ENCODE results near the gene RTL1. TPM values are rescaled to one million over a fixed set of nuclear protein-coding genes. Genes with fewer than 3 reads are reported as not detected.

RTL1 gene
- total RNA-seq, 1 experiment from 2014 or later: not detected

- H3K27ac Mint-ChIP-seq: no peak overlapping the region
- no peak overlapping the region for H3K27ac ChIP-seq (ENCODE audit: insufficient read length, low read depth, low read length)
- H3K23me2 ChIP-seq (ENCODE audit: insufficient read length, low read depth, low read length, poor library complexity, severe bottlenecking): no peaks in the 10 kb centered on the region
- no peaks in the 10 kb centered on the region for H3K79me2 ChIP-seq (ENCODE audit: insufficient read depth, low read length)
- H3K9ac ChIP-seq (ENCODE audit: extremely low read depth, insufficient read length, low read length): no peak overlapping the region
- no peak overlapping the region for H3K14ac ChIP-seq (ENCODE audit: insufficient read depth, low read length)
- no peak overlapping the region for H4K5ac ChIP-seq (ENCODE audit: insufficient read length, low read depth, low read length)
- H3K4me2 ChIP-seq (ENCODE audit: insufficient read depth, insufficient read length, low read length): no peak overlapping the region
- no peak overlapping the region for H2BK20ac ChIP-seq (ENCODE audit: low read depth, low read length, poor library complexity, severe bottlenecking)
- H3K9me3 ChIP-seq (ENCODE audit: control insufficient read depth, low read depth, low read length): no peaks in the 10 kb centered on the region
- peak; percentile 91 for TF ChIP-seq CTCF (conservative IDR thresholded peaks at IDR 0.05)
- no peaks in the 10 kb centered on the region for H3K36me3 Mint-ChIP-seq (ENCODE audit: insufficient read depth in 1 of 3, low read depth in 3 of 3)
- H3K4ac ChIP-seq (ENCODE audit: low read depth, low read length): no peak overlapping the region
- no peak overlapping the region for H2BK120ac ChIP-seq (ENCODE audit: low read depth, low read length, poor library complexity, severe bottlenecking)
- peak; percentile 79 for DNase-seq
- H2BK12ac ChIP-seq (ENCODE audit: insufficient read length, low read depth, low read length): no peak overlapping the region
- no peak overlapping the region for H2BK15ac ChIP-seq (ENCODE audit: low read depth, low read length)
- no peak overlapping the region for H2BK5ac ChIP-seq (ENCODE audit: insufficient read length, low read length)
- H2AFZ ChIP-seq (ENCODE audit: low read length): no peak overlapping the region
- no peaks in the 10 kb centered on the region for H3K4me1 ChIP-seq (ENCODE audit: insufficient read depth, low read length)
- no peaks in the 10 kb centered on the region for H3K27me3 ChIP-seq (ENCODE audit: insufficient read depth, low read length)
- H4K8ac ChIP-seq (replicated peaks; ENCODE audit: insufficient read length, low read depth, low read length): no peak overlapping the region
- H3K18ac ChIP-seq (ENCODE audit: insufficient read length, low read depth, low read length): no peak overlapping the region
- H3K27me3 Mint-ChIP-seq (ENCODE audit: low read depth): peaks cover 5% of the 10 kb centered on the region
- no peak overlapping the region for H3K23ac ChIP-seq (ENCODE audit: insufficient read length, low read depth, low read length)
- no peaks in the 10 kb centered on the region for H3K9me3 Mint-ChIP-seq
- H3K56ac ChIP-seq (ENCODE audit: insufficient read length, low read depth, low read length): no peak overlapping the region
- H3K4me3 Mint-ChIP-seq: no peak overlapping the region
- H2AK5ac ChIP-seq (ENCODE audit: insufficient read length, low read length): no peak overlapping the region
- H3T11ph ChIP-seq (ENCODE audit: low read length): no peak overlapping the region
- no peaks in the 10 kb centered on the region for H4K20me1 ChIP-seq (ENCODE audit: control insufficient read depth, insufficient read depth, insufficient read length)
- H4K91ac ChIP-seq (ENCODE audit: insufficient read length, low read depth, low read length): no peak overlapping the region
- no peaks in the 10 kb centered on the region for H3K79me1 ChIP-seq (ENCODE audit: insufficient read depth, low read depth, low read length, poor library complexity, severe bottlenecking)
- WGBS (ENCODE audit: extremely low coverage, insufficient read length, low lambda C conversion rate): no CpG with 5 or more reads among the region's 8 CpGs
- H3K4me1 Mint-ChIP-seq: peaks cover 0 to 4% of the 10 kb centered on the region in 2 experiments; a peak in 1 of 4 replicates
Measured at GRCh38 chr14:100850841-100851585, 52.5 kb downstream of the RTL1 start.

All from H9 (cell line).